Astrocyte of the spinal cord (primary cell): ENCODE results near the gene KRTAP4-9.
"Not testable (repeated sequence)": the region's sequence is repeated elsewhere in the genome, so short reads cannot be mapped to it uniquely, and the experiment has no call there.

Source experiments
- DNase-seq: peaks from one replicate; pipeline ENCODE4 v3.0.0; 2011; ENCODE audit warnings: low read depth, low spot score
- H3K4me3 ChIP-seq: 2 replicates; pipeline ENCODE4 v1.5.1; 2011; ENCODE audit warnings: low read depth, mild to moderate bottlenecking, low read length, moderate library complexity
- in situ Hi-C: cut with HindIII; loops from 2 replicates; pipeline ENCODE4 v1.10.0; 2017; ENCODE audit warnings: low sequenced_read_pairs
- TF ChIP-seq, protein P1 (sequence below): IDR thresholded peaks from 2 replicates; pipeline ENCODE4 v1.5.1; 2012; ENCODE audit warnings: low read depth, mild to moderate bottlenecking, low read length, inconsistent platforms

KRTAP4-9 gene

DNA sequence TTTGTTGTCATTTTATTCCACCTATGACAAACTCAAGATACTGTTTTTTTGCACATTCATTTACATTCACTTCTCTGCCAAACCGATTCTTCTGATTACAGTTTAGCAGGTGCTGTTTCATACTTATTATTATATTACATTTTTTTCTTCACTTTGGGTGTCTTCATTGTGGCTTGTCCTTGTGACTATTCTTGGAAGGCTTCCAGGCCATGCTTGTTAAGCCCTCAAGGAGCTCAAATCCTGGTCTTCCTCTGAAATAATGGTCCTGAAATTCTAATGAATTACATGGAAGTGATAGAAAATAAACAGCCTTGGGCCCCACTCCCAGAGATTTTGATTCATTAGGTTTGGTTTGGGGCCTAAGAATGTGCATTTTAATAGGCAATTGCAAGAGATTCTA, 40.9 kb upstream of the KRTAP4-9 start:
- no peak overlapping the region for H3K4me3 ChIP-seq
- DNase-seq = no peak
- TF ChIP-seq, protein P1, sequence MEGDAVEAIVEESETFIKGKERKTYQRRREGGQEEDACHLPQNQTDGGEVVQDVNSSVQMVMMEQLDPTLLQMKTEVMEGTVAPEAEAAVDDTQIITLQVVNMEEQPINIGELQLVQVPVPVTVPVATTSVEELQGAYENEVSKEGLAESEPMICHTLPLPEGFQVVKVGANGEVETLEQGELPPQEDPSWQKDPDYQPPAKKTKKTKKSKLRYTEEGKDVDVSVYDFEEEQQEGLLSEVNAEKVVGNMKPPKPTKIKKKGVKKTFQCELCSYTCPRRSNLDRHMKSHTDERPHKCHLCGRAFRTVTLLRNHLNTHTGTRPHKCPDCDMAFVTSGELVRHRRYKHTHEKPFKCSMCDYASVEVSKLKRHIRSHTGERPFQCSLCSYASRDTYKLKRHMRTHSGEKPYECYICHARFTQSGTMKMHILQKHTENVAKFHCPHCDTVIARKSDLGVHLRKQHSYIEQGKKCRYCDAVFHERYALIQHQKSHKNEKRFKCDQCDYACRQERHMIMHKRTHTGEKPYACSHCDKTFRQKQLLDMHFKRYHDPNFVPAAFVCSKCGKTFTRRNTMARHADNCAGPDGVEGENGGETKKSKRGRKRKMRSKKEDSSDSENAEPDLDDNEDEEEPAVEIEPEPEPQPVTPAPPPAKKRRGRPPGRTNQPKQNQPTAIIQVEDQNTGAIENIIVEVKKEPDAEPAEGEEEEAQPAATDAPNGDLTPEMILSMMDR = no peak
- in situ Hi-C loops = no loop called here

DNA sequence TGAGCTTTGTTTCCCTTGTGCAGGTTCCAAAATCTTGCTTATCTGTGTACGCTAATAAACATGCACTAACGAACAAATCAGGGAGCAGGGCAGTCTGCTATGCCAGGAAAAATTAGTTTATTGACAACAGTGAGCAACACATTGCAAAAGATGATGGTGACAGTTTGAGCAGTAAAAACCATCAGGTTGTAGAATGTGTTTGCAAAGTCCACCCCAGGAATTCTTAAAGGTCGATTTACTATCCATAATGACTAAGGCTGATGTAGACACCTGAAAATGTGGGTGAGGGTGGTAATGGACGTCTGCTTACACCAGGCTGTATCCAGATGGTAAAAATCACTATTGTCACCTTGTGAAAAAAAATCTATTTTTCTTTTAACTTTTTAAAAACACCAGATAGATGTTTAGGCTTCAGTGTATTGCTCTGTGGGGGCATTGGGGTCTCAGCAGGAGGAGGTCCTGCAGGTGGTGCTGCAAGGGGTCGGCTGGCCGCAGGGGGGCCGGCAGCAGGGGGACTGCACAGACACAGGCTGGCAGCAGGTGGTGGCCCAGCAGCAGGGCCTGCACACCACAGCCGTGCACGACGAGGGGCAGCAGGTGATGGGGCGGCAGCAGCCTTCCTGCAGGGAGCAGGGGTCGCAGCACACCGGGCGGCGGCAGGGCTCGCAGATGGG, 40.0 kb upstream of the KRTAP4-9 start:
- in situ Hi-C loops, DNase-seq: not testable (repeated sequence)

DNA sequence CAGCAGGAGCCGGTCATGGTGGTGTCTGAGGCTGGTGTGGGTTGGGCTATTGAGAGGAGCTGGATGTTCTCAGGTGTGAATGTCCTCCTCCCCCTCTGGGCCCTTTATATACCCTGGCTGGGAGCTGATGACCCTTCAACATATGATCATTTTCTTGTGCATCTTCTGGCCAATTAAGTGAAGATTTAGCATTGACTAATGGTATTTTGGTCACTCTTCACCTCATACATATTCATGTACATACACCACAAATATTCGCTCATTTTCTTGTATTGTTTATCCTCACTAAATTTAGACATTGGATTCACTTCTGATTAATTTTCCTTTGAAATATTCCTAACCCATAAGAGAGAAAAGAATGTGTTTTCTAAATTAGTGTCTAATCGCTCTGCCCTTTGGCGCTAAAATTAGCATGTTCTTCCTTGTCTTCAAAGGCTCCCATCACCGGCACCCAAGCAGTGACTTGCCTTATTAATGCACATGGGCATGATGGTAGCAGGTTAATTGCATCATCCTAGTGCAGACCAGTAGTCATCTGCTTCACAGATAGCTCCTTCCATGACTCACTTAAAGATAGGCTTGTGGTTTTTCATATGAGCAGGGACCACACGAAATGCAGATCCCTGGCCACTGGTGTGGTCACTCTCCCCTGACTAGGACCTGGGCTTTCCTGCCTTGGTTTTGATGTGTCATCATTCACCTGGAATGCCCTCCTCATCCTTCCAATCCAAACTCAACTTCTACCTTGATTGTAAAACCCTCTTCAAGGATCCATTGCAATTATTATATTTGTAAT, 39.2 kb upstream of the KRTAP4-9 start, which contains the start of gene KRTAP2-4:
TSS of gene KRTAP2-4 (minus strand) at position 51 of the 796 bp plus-strand sequence. CDS start at position 17, 34 bp downstream.
- TF ChIP-seq, protein P1 = no peak
- in situ Hi-C loops = no loop called here
- no peak within 1 kb of the TSS for H3K4me3 ChIP-seq
- peak; percentile 83 for DNase-seq

More for the DNA sequence above, 40.0 kb upstream of the KRTAP4-9 start:
- not testable (repeated sequence) for H3K4me3 ChIP-seq

DNA sequence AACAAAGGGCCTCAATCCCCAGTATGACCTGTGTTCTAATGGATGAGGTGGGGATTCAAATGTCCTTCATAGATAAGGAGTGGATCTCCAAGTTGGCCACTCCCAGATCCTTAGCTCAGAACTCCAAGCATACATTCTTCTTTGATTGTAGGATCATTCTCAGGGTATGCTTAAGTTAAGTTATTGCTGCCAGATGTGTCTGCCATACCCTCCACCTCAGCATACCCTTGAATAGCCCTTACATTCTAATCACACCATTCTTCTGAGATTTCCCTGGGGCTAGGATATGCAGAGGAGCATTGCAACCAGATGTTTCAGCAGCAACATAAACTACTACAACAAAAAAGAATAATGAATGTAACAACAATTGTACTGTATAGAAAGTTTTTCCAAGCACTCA, 37.9 kb upstream of the KRTAP4-9 start:
- in situ Hi-C loops = no loop called here
- DNase-seq = no peak
- TF ChIP-seq, protein P1 = no peak
- H3K4me3 ChIP-seq = no peak overlapping the region

DNA sequence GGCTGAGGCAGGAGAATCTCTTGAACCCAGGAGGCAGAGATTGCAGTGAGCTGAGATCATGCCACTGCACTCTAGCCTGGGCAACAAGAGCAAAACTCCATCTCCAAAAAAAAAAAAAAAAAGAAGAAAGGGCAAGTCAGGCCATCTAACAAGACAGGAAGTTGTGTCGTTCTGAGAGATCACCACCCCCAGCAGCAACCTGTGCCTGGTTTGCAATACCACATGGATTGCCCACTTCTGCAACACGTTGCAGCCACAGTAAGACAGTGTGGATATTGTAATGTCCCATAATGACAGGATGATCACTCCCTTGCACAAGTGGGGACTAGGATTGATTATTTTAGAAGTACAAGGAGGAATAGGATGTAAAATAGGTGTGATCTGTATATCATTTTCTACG, 36.2 kb upstream of the KRTAP4-9 start:
- no peak for DNase-seq
- H3K4me3 ChIP-seq = no peak overlapping the region
- TF ChIP-seq, protein P1 = no peak
- in situ Hi-C loops = no loop called here

DNA sequence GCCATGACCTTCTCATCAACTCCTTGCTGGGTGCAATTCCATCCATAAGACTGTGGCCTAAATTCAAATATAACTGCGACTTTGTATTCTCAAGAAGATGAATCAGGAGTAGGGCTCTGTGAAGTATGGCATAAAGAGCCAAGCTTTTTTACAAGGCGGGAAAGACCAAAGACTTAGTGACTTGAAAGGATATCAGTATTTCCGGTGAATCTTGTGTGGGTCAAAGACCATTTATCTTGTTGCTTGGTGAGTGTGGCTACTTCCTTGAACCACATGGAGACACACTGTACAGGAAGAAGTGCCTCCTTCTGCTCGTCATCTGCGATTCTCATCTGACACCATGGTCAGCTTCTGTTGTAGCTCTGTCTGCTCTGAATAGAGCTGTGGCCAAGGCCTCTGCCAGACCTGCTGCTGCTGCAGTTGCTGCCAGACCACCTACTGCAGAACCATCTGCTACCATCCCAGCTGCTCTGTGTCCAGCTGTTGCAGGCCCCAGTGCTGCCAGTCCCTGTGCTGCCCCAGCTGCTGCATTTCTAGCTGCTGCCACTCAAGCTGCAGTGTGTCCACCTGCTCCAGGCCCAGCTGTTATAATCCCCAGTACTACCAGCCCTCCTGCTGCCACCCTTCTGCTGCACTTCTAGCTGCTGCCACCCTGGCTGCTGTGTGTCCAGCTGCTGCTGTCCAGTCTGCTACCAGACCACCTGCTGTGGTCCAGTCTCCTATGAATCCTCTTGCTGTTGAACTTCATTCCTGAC, 33.4 kb upstream of the KRTAP4-9 start:
- H3K4me3 ChIP-seq = no peak overlapping the region
- TF ChIP-seq, protein P1 = no peak
- in situ Hi-C loops = no loop called here
- DNase-seq = no peak
